ENCODE results near the gene ZNF624.

ZNF624 gene

GRCh38 chr17:16589097-16589969 lies 64.3 kb downstream of the ZNF624 start:
- peak; percentile 36 for DNase-seq

- no peak for DNase-seq
Observed at GRCh38 chr17:16585796-16586195, 67.9 kb downstream of the ZNF624 start.

DNA sequence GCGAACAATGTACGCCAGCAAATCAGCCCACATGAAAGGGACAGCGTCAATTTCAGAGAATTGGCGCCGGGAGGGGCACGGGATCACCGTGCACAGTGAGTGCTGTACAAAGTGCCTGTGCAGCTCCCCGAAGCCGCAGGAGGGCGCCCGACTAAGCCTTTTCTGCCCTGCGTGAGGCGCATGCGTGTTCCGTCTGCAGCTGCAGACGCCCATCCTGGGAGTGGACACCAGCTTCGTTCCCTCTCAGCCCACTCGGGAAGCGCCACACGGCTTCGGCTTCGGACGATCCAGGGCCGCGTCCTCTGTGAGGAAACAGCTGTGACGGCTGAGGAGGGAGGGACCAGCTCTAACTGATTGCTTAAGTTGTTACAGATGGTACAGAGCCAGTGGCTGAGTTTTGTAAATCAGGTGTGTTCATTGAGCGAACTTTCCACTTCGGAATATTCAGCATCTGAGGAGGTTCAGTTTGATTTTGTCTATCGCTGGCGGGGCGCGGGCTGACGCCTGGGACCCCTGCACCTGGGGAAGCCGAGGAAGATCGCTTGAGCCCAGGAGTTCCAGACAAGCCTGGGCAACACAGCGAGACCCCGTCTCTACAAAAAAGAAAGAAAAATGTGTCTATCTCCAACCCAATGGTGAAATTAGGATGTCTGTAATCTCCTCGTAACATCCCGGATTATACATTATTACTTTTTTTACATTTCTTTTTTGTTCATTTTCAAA lies 69.2 kb downstream of the ZNF624 start:
- peak; percentile 53 for DNase-seq

GRCh38 chr17:16583781-16584180 lies 69.9 kb downstream of the ZNF624 start:
- no peak for DNase-seq

DNA sequence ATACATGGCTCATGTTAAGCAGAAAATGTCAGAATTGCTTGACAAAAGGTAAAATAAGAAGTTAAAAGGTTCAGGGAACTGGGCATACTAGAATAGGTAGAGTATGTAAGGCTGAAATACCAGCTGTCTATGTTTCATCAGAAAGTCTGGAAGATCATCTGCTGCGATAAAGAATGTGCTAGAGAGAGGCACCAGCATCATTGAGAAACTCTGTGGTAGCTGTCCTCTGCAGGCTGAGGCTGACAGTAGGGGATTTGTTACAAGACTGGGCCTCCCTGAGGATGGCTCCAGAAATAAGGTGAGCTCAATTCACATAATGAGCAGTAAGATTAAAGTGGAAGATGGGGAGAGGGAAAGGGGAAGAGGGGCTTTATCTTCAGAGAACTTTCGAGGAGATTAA lies 80.2 kb downstream of the ZNF624 start:
- no peak for DNase-seq
